Fibroblast of skin of scalp (primary cell): ENCODE data around the gene PRTG. TPM values are rescaled to one million over a fixed set of nuclear protein-coding genes. Genes with fewer than 3 reads are reported as not detected.
"Not testable (repeated sequence)": the region's sequence is repeated elsewhere in the genome, so short reads cannot be mapped to it uniquely, and the experiment has no call there.

ENCODE experiments used
- DNase-seq: peaks from one replicate; pipeline ENCODE4 v3.0.0-alpha.2; 2013
- polyA plus RNA-seq, 2 experiments: library from polyadenylated mRNA; unstranded; fragments of 120-200 nt; gene quantifications; one replicate each; pipeline ENCODE4 v1.2.1, GENCODE V29; 2013; ENCODE audit not compliant: insufficient read length in 2 of 2

Gene PRTG, protein sequence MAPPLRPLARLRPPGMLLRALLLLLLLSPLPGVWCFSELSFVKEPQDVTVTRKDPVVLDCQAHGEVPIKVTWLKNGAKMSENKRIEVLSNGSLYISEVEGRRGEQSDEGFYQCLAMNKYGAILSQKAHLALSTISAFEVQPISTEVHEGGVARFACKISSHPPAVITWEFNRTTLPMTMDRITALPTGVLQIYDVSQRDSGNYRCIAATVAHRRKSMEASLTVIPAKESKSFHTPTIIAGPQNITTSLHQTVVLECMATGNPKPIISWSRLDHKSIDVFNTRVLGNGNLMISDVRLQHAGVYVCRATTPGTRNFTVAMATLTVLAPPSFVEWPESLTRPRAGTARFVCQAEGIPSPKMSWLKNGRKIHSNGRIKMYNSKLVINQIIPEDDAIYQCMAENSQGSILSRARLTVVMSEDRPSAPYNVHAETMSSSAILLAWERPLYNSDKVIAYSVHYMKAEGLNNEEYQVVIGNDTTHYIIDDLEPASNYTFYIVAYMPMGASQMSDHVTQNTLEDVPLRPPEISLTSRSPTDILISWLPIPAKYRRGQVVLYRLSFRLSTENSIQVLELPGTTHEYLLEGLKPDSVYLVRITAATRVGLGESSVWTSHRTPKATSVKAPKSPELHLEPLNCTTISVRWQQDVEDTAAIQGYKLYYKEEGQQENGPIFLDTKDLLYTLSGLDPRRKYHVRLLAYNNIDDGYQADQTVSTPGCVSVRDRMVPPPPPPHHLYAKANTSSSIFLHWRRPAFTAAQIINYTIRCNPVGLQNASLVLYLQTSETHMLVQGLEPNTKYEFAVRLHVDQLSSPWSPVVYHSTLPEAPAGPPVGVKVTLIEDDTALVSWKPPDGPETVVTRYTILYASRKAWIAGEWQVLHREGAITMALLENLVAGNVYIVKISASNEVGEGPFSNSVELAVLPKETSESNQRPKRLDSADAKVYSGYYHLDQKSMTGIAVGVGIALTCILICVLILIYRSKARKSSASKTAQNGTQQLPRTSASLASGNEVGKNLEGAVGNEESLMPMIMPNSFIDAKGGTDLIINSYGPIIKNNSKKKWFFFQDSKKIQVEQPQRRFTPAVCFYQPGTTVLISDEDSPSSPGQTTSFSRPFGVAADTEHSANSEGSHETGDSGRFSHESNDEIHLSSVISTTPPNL
- 0.34 TPM for polyA plus RNA-seq (2013, experiment 1 of 2; ENCODE audit: insufficient read length)
- 0.18 TPM for polyA plus RNA-seq (2013, experiment 2 of 2; ENCODE audit: insufficient read length)

DNA sequence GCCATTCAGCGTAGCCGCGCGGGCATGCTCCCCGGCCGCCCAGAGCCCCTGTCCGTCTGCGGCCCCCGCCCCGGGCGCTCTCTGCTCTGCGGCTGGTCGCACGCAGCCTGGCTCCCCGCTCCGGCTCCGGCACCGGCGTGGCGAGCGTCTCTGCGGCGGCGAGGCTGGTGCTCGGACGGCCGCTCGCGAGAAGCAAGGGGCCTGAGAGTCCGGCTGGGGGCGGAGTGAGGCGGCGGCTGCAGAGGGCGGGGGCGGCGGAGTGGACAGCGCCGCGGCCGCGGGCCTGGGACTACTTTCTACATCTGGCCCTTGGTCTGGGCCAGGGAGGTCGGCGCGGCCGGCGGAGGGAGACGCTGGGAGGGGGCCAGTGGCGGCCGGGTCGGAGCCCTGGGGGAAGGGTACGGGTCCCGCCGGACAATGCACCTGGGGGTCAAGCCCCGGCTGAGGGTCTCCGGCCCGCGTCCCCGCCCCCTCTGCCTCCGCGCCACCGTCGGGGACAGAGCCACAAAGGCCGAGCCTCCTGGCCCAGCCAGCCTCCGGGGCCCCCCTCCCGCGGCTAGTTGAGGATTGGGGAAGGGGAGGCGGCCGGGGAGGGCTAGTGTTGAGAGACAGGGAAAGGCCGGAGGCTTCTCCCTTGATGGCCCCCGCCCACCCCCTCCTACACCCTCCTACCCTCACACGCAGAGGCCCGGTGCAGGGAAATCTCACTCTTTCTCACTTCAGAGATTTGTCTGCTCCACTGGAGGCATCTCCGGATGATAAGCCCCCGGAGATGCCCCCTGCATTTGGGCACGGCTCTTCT lies at the start of gene PRTG:
Gene PRTG (minus strand): TSS at position 226 of the 802 bp plus-strand sequence. CDS start 221 bp downstream, at position 5.
- peak; percentile 34 for DNase-seq

DNA sequence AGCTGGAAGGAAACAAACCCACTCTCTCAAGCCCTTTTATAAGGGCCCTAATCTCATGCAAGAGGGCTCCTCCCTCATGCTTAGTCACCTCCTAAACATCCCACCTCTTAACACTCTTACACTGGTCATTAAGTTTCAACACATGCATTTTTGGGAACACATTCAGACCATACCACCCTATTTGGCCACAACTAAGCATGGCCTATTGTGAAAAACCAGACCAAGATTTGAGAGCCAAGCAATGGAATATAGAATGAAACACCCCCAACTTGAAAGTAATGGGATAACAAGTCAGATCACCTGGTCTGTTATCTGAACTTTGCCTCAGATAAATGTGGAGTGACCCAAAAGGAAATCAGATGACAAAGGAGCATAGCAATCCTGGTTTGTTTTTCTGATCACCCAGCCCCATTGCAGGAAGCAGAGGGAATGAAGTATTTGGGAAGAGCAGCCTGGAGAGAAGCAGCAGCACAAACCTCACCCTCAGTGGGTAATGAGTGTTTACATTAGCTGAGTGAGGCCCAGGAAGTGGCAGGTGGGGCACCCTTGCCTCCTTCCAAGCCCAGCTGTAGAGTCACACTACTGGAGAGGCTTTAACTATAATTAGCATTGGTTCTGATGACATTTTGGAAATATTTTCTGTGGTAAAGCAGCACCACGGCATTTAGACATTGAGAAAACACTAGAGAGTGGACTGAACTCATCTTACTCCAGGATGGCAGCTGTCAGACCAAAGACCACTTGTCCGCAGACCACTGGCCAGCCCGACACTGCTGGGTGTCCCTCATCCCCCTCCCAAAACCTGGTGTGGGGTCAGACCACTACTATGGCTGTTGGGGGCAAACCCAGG lies 48.8 kb upstream of the PRTG start:
- peak; percentile 69 for DNase-seq

DNA sequence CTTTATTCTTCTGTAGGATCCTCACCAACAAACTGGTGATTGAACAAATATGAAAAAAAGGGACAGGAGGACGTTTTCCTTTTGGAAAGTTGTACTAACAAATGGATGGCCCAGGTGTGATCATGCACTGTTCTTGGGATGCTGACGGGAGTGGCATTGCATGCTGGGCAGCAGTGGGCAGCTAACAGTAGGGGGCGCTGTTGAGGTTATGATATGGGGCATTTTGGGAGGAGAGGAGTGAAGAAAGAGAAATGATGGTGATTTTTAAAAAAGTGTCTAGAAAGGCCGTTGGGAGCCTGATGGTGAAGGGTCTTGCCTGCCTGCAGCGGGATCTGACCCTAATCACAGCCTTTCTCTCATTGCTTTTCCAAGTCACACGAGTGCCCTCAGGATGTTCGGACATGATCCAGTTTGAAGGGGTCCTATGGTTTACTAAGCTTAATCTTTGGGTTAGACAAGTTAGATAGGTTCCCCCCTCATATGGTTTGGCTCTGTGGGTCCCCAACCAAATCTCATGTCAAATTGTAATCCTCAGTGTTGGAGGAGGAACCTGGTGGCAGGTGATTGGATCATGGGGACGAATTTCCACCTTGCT lies 46.2 kb upstream of the PRTG start:
- DNase-seq, result no peak

DNA sequence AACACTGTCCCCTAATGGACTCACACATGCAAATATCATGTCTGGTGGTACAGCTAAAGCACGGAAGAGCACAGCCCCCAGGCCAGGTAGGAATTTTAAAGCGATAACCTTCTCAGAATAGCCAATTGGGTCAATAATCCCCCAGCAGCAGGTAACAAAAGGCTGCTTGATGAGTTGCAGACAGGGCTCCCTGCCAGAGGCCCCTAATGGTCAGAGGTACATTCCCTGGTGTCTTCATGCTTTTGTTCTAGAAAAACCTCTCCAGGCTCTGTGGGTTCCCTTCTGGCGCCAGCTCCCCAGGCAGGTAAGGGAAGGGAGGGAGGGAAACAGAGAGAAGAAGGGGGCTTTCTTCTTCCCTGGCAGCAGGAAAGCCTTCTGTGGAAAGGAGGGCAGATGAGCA lies 43.4 kb upstream of the PRTG start:
- no peak for DNase-seq

DNA sequence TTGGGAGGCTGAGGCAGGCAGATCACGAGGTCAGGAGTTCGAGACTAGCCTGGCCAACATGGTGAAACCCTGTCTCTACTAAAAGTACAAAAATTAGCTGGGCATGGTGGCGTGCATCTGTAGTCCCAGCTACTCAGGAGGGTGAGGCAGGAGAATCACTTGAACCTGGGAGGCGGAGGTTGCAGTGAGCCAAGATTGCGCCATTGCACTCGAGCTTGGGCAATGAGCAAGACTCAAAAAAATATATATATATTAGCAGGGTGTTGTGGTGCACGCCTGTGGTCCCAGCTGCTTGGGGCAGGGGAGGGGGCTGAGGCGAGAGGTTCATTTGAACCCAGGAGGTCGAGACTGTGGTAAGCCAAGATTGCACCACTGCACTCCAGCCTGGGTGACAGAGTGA lies 42.6 kb upstream of the PRTG start:
- DNase-seq, result not testable (repeated sequence)

DNA sequence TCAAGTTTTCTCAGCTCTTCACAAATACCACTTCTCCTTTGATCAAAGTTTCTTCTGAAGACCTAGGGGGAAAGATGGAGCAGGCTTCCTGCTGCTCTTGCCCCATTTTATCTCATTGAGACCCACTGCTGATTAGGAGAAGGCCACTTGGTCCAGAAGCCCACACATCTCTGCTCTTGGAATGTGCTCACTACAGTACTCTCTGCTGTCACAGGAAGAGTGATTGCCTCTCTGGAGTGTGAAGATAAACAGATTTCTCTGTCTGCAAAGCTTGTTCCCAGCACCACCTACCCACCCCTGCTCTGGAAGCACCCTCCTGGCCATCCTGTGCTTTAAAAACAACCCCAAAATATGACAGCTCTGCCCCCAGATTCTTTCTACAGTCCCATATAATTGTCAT lies 41.3 kb upstream of the PRTG start:
- no peak for DNase-seq

DNA sequence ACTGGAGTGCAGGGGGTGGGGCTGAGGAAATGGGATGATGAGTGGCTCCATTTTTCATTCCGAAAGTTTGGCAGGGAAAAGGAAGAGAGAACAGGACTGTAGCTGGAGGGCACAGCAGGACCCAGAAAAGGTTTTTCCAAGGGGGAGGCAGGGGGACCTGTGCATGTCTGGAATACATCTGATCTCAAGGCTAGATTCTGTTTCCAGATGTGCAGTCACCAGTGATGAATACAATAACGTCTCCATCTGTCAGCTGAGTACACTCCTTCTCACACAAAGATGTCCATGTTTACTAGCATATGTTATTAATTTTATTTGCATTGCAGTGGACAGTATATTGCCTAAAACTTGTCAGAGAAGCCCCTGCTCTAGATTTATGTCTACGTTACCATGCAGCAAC lies 39.9 kb upstream of the PRTG start:
- DNase-seq, result no peak

DNA sequence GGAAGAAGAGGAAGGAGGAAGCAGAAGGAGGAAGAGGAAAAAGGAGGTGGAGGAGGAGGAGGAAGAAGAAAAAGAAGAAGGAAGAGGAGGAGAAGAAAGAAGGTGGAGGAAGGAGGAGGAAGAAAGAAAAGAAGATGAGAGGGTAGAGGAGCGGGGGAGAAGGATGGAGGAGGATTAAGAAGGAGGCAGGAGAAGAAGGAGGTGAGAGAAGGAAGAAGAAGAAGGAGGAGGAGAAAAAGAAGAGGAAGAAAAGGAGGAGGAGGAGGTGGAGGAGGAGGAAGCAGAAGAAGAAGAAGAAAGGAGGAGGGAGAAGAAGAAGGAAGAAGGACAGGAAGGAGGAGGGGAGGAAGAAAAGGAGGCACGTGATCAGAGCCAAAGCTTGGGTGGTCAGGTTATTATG lies 37.3 kb upstream of the PRTG start:
- no peak for DNase-seq

DNA sequence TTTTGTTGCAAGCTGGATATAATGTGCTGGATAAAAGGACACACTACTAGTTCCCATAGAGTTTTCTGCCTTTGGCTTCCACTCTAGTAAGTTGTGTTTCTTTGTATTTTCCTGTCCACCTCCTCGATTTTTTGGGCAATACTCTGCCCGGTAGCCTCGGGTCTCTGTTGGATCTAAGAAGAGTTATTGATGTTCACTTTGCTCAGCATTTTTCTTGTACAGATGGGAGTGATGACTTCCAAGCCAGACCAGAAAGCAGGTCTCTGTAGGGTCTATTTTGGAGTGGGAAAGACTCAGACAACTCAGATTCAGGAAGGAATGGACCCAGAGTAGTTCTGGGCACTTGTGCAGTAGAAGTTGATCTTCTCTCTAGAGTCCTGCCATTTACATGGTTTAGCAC lies 36.0 kb upstream of the PRTG start:
- DNase-seq, result no peak

DNA sequence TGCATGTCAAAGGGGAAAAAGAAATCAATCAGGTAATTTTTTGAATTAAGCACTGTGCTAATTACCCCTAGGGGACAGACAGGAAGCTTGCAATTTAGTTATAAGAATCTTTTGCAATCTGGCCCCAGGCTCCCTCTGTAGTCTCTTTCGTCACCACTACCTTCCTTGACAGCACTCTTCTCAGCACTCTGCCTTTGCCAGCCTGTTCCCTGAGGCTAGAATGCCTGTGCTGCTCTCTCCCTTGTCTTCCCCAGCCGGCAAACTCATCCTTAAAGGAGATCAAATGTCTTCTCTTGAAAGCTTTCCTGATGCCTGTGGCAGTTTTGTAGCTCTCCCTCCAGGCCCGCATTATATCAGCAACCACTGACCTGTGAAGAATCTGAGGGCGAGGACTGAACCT lies 32.4 kb upstream of the PRTG start:
- no peak for DNase-seq

DNA sequence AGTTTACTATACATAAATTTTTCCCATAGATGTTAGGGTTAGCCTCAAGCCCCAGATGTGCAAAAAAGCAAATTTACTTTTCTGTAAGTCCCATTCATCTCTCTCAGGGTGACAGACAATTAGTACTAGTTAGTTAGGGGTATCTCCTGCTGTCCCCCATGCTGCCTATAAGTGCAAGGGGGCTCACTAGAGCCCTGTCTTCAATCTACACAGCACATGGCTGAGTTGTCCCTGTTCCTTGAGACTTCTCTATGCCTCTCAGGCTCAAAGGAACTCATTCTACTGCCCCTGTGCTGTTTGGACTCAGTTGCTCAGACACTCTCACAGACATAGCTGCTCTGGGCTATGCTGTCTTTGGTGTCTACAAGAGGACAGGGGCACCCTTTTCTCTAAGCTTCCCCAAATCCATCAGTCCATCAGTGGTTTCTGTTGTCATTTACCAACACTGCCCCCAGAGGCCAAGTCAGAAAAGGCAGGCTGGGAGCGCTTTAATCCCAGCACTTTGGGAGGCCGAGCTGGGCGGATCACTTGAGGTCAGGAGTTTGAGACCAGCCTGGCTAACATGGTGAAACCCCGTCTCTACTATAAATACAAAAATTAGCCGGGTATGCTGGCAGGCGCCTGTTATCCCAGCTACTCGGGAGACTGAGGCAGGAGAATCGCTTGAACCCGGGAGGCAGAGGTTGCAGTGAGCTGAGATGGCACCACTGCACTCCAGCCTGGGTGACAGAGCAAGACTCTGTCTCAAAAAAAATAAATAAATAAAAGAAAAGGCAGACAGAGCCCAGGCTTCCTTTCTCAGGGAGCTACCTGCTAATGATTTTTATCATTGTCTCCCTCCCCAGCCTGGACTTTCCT lies 31.4 kb upstream of the PRTG start:
- DNase-seq, result peak; percentile 26

DNA sequence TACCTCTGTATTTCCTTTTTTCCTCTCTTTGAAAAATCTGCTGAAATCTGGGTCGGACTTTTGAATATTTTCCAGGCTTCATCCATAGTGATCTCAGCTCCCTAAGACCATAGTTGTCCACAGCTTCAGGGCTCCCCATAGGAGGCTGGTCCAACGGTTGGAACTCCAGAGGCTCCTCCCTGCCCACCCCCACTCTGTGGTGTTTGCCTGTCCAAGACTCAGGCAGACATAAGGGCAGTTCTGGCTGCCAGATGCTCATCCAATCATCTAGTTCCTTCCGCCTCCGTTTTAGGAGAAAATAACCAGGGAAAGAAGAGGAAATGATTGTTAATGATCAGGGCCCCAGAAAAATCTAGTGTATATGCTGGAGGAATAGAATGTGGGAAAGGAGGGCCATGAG lies 27.9 kb upstream of the PRTG start:
- DNase-seq, result no peak

DNA sequence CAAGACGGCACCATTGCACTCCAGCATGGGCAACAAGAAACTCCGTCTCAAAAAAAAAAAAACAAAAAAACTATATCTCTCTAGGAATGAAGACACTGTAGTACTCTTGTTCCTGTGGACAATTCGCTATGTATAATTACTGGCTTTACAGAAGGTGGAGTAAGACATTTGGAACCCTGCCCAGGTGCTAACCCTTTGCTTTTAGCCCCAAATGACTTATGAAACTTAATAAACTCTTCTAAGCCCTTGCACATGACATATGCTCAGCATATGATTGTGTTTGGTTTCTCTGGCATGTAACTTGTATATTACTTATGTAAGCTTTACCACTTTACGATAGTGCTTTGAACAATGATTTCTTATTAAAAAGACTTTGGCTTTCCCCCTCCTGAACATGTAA lies 27.3 kb upstream of the PRTG start:
- no peak for DNase-seq

DNA sequence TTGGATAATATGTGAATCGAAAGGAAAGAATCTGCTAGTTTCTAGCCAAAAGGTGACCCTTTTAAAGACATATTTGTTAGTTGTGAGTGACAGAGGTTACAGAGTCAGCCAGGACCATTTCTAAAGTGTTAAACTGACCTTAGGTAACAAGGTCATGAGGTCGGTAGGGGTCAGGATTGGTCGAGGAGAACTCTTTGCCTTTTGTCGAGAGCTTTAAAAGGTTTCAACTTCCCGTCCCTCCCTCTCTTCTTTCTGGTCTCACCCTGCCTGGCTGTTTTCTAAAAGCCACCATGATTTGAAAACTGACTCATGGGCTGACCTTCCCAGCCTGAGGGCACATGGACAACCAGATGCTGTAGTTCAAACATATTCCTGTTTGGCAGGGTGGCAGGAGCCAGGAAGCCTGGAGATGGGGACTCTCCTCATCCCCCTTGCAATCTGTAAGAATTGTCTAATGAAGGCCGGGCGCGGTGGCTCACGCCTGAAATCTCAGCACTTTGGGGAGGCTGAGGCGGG lies 25.8 kb upstream of the PRTG start:
- no peak for DNase-seq

DNA sequence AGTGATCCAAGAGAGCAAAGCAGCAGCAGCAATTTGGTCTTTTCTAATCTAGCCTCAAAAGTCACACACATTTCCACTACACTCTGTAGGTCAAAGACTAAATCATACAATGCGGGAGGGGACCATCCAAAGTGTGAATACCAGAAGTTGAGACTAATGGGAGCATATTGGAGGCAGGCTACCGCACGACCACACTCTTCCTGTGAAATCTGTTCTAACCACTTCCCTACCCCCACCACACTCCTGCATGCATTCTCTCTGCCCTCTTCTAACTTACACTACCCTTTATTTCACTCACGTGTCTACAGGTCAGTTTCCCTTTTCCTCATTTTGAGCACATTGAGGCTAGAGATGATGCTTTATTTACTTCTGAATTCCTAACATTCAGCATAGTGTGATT lies 23.7 kb upstream of the PRTG start:
- DNase-seq, result no peak

DNA sequence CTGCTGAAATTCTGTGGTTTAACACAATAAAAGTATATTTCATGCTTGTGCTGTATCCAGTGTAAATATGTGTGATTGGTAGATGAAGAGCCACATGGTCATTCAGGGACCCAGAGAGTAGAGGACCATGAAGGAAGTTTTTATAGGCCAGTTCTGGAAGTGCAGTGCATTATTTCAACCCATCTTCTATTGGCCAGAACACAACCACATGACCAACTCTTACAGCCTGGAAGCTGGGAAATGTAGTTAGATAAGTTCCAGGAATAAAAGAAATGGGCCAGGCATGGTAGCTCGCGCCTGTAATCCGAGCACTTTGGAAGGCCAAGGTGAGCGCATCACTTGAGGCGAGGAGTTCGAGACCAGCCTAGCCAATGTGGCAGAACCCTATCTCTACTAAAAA lies 21.4 kb upstream of the PRTG start:
- no peak for DNase-seq

DNA sequence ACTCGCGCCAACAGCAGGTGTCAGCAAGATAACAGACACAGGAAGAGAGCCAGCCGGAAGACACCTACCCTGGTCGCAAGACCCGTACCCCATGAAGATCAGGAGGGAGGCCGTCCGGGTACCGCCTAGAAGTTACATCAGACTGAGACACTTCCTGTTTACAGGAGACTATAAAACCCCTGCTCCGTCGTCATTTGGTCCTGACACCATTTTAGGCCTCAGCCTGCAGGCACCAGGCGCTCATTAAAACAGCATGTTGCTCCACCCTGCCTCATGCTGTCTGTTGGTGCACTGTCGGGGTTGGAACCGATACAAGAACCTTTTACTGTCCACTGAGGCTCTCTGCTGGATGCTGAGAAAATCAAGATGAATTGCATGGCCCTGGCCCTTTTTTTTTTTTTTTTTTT lies 15.6 kb upstream of the PRTG start:
- DNase-seq, result no peak

DNA sequence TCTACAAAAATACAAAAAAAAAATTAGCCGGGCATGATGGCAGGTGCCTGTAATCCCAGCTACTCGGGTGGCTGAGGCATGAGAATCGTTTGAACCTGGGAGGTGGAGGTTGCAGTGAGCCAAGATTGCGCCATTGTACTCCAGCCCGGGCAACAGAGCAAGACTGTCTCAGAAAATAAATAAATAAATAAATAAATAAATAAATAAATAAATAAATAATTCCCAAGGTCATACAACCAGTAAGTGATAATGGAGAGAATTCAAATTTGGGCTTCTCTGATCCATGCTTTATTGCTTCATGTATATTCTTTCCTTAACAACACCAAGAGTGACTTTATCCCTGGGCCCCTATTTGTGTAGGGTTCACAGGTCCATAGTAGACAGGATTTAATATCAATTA lies 10.5 kb upstream of the PRTG start:
- DNase-seq, result not testable (repeated sequence)

DNA sequence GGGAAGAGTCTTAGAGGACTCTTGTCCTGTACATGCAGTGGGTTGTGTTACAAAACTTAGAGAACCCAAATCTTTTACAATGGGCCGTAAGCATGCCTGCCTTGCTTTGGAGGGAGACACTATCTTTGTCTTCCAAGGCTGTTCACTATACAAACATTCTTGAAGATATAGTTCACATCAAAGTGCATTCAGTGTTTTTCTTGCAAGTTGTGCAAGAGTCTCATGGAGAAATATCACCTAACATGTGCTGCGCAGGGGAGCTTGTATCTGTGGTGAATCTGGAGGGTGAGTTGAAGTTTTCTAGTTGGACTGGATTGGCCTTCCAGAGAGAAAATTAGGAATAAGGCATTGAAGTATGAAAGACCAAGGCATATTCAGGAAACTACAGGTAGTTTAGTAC lies 7.8 kb upstream of the PRTG start:
- no peak for DNase-seq
